Measurements from ENCODE around the gene ASTN2.

DNA sequence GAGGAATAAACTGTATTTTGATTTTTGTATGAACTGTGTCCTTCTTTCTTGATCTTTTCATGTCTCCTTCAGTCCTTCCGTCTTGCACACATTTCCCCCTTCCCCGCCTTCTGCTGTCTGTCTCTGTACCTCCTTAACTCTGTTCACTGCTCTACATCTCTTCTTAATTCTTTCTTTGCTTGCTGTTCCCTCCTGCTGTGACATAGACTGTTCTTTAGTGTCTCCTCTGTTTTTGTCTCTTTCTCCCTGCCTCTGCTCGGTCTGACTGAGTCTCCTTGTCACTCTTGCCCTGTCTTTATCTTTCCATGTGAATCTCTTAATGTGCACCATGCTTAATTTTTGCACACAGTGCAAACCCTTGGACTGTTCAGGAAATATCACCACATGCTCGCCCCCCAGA is 614.8 kb downstream of the ASTN2 start:
- TF ChIP-seq POLR2AphosphoS5 (IDR thresholded peaks at IDR 0.05; ENCODE audit: low read depth, low read length), result no peak
- TF ChIP-seq, protein P1, sequence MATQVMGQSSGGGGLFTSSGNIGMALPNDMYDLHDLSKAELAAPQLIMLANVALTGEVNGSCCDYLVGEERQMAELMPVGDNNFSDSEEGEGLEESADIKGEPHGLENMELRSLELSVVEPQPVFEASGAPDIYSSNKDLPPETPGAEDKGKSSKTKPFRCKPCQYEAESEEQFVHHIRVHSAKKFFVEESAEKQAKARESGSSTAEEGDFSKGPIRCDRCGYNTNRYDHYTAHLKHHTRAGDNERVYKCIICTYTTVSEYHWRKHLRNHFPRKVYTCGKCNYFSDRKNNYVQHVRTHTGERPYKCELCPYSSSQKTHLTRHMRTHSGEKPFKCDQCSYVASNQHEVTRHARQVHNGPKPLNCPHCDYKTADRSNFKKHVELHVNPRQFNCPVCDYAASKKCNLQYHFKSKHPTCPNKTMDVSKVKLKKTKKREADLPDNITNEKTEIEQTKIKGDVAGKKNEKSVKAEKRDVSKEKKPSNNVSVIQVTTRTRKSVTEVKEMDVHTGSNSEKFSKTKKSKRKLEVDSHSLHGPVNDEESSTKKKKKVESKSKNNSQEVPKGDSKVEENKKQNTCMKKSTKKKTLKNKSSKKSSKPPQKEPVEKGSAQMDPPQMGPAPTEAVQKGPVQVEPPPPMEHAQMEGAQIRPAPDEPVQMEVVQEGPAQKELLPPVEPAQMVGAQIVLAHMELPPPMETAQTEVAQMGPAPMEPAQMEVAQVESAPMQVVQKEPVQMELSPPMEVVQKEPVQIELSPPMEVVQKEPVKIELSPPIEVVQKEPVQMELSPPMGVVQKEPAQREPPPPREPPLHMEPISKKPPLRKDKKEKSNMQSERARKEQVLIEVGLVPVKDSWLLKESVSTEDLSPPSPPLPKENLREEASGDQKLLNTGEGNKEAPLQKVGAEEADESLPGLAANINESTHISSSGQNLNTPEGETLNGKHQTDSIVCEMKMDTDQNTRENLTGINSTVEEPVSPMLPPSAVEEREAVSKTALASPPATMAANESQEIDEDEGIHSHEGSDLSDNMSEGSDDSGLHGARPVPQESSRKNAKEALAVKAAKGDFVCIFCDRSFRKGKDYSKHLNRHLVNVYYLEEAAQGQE (IDR thresholded peaks at IDR 0.05; ENCODE audit: insufficient read depth in 1 of 2, low read depth in 2 of 2, low read length in 2 of 2), result no peak
- no peak for TF ChIP-seq SIN3A (IDR thresholded peaks at IDR 0.05; ENCODE audit: borderline replicate concordance, insufficient read depth, low read length)

Measured in PFSK-1 (cell line).